GM13976 (cell line): ENCODE results near the gene ITFG2.

Experiments
- DNase-seq: peaks from one replicate; pipeline ENCODE4 v3.0.0; 2012; ENCODE audit warnings: low spot score
- CTCF ChIP-seq: IDR thresholded peaks from 2 replicates; pipeline ENCODE4 v1.5.1; 2012; ENCODE audit warnings: borderline replicate concordance, mild to moderate bottlenecking; ENCODE audit not compliant: insufficient read depth; ENCODE audit errors: extremely low read depth, missing control alignments, control extremely low read depth
- in situ Hi-C: fragments of 300-500 bp; cut with MboI; formaldehyde crosslinking; loops from one replicate; pipeline ENCODE4 v1.12.0; 2022; ENCODE audit warnings: low sequenced_read_pairs, mixed read lengths, inconsistent platforms; ENCODE audit not compliant: unreplicated experiment

ITFG2 gene

GRCh38 chr12:2832550-2833127 lies 20.2 kb downstream of the ITFG2 start:
- no peak for TF ChIP-seq CTCF
- DNase-seq, result no peak
- in situ Hi-C loops, result no loop called here

- in situ Hi-C loops, result no loop called here
- no peak for DNase-seq
- no peak for TF ChIP-seq CTCF
Observed at GRCh38 chr12:2833327-2833726, 20.9 kb downstream of the ITFG2 start.

DNA sequence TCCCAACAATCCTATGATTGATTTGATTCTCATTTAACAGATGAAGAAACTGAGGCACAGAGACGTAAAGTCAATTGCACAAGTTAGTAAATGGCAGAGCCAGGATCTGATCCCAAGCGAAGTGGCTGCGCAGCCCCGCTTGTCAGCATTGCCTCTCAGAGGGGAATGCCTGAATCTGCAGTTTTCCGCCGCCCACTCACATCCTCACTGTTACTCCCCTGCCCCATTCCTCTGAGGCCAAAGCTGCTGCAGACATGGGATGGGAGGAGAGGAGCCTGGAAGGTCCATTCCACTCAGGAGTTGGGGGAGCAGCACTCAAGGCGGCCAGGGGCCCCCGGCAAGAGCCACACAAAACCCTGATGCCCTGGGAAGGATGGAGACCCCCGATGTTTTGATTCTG lies 21.3 kb downstream of the ITFG2 start:
- in situ Hi-C loops, result no loop called here
- DNase-seq, result no peak
- no peak for TF ChIP-seq CTCF

GRCh38 chr12:2834581-2835491 lies 22.4 kb downstream of the ITFG2 start, which contains the start of gene NRIP2:
Gene NRIP2 (minus strand): TSS chr12:2835035. CDS start chr12:2834983, 52 bp downstream.
- TF ChIP-seq CTCF, result no peak
- DNase-seq, result no peak
- in situ Hi-C loops, result no loop called here

- in situ Hi-C loops, result no loop called here
- TF ChIP-seq CTCF, result no peak
Observed at GRCh38 chr12:2835691-2836403, 23.4 kb downstream of the ITFG2 start.

DNA sequence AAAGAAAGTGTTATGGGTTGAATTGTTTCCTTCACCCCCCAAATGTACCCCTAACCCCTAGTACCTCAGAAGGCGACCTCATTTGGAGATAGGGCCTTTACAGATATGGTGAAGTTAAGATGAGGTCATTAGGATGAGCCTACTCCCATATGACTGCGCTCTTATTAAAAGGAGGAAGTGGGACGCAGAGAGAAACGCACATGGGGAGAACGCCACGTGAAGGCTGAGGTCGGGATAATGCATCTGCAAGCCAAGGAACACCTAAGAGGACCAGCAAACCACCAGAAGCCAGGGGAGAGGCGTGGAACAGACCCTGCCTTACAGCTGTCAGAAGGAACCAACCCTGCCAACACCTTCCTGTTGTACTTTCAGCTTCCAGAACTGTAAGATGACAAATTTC lies 24.1 kb downstream of the ITFG2 start:
- TF ChIP-seq CTCF, result no peak
- no peak for DNase-seq
- in situ Hi-C loops, result no loop called here

More at GRCh38 chr12:2835691-2836403, 23.4 kb downstream of the ITFG2 start:
- DNase-seq, result no peak
